HFF-Myc (cell line): ENCODE data around the gene OR2T8.

Experiments used
- DNase-seq: peaks from one replicate; pipeline ENCODE4 v3.0.0-alpha.2; 2011; ENCODE audit warnings: low read depth; ENCODE audit errors: extremely low read depth
- H3K4me3 ChIP-seq: replicated peaks from 2 replicates; pipeline ENCODE4 v1.5.1; 2011; ENCODE audit warnings: low read depth, mild to moderate bottlenecking, control low read depth, low read length
- TF ChIP-seq, protein P1 (sequence below): IDR thresholded peaks from 2 replicates; pipeline ENCODE4 v1.5.1; 2012; ENCODE audit warnings: mild to moderate bottlenecking, low read depth, low read length, control low read depth; ENCODE audit errors: missing control alignments

OR2T8 gene, protein sequence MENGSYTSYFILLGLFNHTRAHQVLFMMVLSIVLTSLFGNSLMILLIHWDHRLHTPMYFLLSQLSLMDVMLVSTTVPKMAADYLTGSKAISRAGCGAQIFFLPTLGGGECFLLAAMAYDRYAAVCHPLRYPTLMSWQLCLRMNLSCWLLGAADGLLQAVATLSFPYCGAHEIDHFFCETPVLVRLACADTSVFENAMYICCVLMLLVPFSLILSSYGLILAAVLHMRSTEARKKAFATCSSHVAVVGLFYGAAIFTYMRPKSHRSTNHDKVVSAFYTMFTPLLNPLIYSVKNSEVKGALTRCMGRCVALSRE

DNA sequence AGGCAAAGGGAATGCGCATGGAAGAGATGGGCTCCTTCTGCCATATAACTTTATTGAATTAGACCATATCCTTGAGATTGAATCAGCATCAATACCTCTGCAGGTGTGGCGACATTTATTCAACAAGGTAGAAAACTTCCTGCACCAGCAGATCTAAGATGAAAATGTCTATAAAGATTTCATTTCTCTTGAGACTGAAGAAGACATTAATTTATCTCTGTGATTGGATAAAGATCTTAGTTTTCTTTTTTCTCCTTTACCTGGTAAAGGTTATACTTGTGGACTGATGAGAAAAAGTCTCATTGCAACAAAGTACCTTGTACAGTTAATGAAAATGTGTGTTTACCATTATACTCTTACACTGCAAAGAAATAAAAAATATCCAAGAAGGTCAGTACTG, at the start of gene OR2T8:
TSS of gene OR2T8 (plus strand) at position 301 of the 400 bp plus-strand sequence. CDS start 766 bp downstream, outside the sequence.
- no peak within 1 kb of the TSS for H3K4me3 ChIP-seq
- no peak for DNase-seq
- TF ChIP-seq, protein P1, sequence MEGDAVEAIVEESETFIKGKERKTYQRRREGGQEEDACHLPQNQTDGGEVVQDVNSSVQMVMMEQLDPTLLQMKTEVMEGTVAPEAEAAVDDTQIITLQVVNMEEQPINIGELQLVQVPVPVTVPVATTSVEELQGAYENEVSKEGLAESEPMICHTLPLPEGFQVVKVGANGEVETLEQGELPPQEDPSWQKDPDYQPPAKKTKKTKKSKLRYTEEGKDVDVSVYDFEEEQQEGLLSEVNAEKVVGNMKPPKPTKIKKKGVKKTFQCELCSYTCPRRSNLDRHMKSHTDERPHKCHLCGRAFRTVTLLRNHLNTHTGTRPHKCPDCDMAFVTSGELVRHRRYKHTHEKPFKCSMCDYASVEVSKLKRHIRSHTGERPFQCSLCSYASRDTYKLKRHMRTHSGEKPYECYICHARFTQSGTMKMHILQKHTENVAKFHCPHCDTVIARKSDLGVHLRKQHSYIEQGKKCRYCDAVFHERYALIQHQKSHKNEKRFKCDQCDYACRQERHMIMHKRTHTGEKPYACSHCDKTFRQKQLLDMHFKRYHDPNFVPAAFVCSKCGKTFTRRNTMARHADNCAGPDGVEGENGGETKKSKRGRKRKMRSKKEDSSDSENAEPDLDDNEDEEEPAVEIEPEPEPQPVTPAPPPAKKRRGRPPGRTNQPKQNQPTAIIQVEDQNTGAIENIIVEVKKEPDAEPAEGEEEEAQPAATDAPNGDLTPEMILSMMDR: no peak

DNA sequence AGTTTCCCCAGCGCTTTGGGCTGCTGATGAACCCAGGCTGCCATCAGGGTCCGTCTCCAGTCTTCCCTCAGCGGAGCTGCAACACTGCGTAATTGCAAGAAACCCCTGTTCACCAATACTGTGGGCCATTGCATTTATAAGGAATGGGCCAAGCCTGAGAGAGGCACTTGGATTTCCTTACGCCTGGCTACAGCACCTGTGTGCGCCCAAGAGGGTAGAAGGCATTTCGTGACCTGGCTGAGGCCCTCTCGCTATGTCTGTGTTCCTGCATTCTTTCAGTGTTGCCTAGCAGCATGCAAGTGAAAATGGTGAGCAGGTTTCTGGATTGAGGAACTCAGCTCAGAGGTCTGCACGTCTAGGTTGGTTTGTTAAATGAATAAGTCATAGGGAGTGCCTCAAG, 36.7 kb upstream of the OR2T8 start:
- TF ChIP-seq, protein P1: no peak
- DNase-seq: no peak
- H3K4me3 ChIP-seq: no peak overlapping the region

DNA sequence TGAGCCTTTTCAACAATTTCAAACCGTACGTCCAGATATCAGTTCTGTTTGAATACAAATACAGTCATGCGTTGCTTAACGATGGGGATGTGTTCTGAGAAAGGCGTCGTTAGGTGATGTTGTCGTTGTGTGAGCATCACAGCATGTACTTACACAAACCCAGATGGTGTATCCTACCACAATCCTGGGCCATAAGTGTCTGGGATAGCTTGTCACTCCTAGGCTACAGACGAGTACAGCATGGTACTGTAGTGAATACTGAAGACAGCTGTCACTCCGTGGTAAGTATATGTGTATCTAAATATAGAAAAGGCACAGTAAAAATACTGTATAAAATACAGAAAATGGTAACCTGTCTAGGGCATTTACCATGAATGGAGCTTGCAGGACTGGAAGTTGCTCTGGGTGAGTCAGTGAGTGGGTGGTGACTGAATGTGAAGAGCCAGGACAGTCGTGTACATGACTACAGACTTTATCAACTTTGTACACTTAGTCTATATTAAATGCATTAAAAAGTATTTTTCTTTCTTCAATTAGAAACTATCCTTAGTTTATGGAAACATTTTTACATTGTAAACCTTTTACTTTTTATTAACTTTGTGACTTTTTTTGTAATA, 35.1 kb upstream of the OR2T8 start:
- no peak for DNase-seq
- TF ChIP-seq, protein P1: no peak
- H3K4me3 ChIP-seq: no peak overlapping the region

DNA sequence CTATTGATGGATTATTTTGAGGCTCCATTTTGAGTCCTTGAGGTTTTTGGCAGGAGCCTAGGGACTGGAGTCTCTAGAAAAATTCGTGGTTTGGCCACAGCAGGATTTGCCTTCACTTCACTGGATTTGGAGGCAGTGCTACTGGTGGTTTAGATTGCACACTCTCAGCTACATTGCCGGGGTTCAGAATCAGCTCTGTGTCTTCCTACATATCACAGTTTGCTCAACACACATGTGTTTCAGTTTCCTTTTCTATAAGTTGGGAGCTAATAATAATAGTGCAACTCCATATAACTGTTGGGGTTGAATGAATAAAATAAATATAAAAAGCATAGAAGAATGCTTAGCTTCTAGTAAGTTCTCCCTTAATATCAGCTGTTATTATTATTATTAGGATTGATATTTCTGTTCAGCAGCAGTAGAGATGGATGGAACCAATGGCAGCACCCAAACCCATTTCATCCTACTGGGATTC, 24.9 kb upstream of the OR2T8 start, which contains the start of gene OR2W3:
TSS of gene OR2W3 (plus strand) at position 425 of the 475 bp plus-strand sequence. CDS start at position 425, 0 bp downstream.
- no peak within 1 kb of the TSS for H3K4me3 ChIP-seq
- TF ChIP-seq, protein P1: no peak
- no peak for DNase-seq

GRCh38 chr1:247895976-247896375, 24.1 kb upstream of the OR2T8 start:
- DNase-seq: no peak
- TF ChIP-seq, protein P1: no peak
- no peak overlapping the region for H3K4me3 ChIP-seq

DNA sequence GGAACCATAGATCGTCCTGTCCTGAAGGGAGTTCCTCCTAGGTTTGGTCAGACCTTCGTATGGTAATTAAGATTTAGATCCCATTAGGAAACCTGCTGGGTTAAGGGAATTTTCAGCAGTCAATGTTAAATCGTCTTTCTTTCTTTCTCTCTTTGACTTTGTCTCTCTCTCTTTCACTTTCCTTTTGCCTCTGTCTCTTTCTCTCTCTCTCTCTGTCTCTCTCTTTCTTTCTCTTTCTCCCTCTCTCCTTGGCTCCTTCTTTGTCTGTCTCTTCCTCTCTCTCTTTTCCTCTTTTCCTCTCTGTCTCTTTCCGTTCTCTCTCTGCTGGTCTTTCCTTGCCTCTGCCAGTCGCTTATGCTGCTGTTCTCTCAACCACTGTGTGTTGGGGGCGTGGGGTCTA, 15.9 kb upstream of the OR2T8 start:
- no peak for DNase-seq
- H3K4me3 ChIP-seq: no peak overlapping the region
- TF ChIP-seq, protein P1: no peak
